Activated T-helper 2 cell treated with anti-CD3 and anti-CD28 coated beads, Interferon-gamma antibody, Interleukin-2, Interleukin-4, amounts not matched to agents 10 μg/mL and 5 μg/mL and 100 μg/mL, durations not matched to agents 14 hours and 24 hours and 36 hours (primary cell): ENCODE results near the gene LASP1. TPM values are rescaled to one million over a fixed set of nuclear protein-coding genes. Genes with fewer than 3 reads are reported as not detected.

ENCODE experiments used
- DNase-seq: peaks from one replicate; pipeline ENCODE4 v3.0.0; 2021; ENCODE audit warnings: low spot score
- H3K27ac Mint-ChIP-seq: one replicate; pipeline ENCODE4 v1.8.0; 2021; ENCODE audit warnings: mixed read lengths
- H3K27me3 Mint-ChIP-seq: one replicate; pipeline ENCODE4 v1.8.0; 2021; ENCODE audit warnings: low read depth, mixed read lengths
- H3K36me3 Mint-ChIP-seq: one replicate; pipeline ENCODE4 v1.8.0; 2021; ENCODE audit warnings: low read depth, mixed read lengths
- H3K4me1 Mint-ChIP-seq: one replicate; pipeline ENCODE4 v1.8.0; 2021; ENCODE audit warnings: low read depth, mixed read lengths
- H3K4me3 Mint-ChIP-seq: one replicate; pipeline ENCODE4 v1.8.0; 2021; ENCODE audit warnings: low read depth, mild to moderate bottlenecking, moderate library complexity, mixed read lengths
- H3K9me3 Mint-ChIP-seq: one replicate; pipeline ENCODE4 v1.8.0; 2021; ENCODE audit warnings: mixed read lengths
- intact Hi-C: fragments of 100-400 bp; cut with micrococcal nuclease; formaldehyde crosslinking; loops from one replicate; pipeline ENCODE4 v1.15.1; 2023
- total RNA-seq: library from RNA; stranded (reverse); gene quantifications from 2 replicates; pipeline ENCODE4 v1.2.3, GENCODE V29; 2022

LASP1 gene
- total RNA-seq, 1 donor from 2014 or later, result 151 TPM

- H3K36me3 Mint-ChIP-seq, result peaks cover 76% of the 10 kb centered on the region
- H3K27ac Mint-ChIP-seq, result peak overlapping the region; percentile 50
- intact Hi-C loops, result no loop called here
- H3K9me3 Mint-ChIP-seq, result no peaks in the 10 kb centered on the region
- DNase-seq, result no peak
- no peaks in the 10 kb centered on the region for H3K27me3 Mint-ChIP-seq
- peaks cover 74% of the 10 kb centered on the region for H3K4me1 Mint-ChIP-seq
- H3K4me3 Mint-ChIP-seq, result no peak overlapping the region
Observed at GRCh38 chr17:38885728-38886642, 16.1 kb downstream of the LASP1 start.

GRCh38 chr17:38886643-38887010 lies 16.8 kb downstream of the LASP1 start:
- intact Hi-C loops, result no loop called here
- no peak overlapping the region for H3K27ac Mint-ChIP-seq
- no peak for DNase-seq
- peaks cover 74% of the 10 kb centered on the region for H3K36me3 Mint-ChIP-seq
- H3K9me3 Mint-ChIP-seq, result no peaks in the 10 kb centered on the region
- no peak overlapping the region for H3K4me3 Mint-ChIP-seq
- peaks cover 73% of the 10 kb centered on the region for H3K4me1 Mint-ChIP-seq
- H3K27me3 Mint-ChIP-seq, result no peaks in the 10 kb centered on the region

- Mint-ChIP-seq H3K9me3 (no peaks in the 10 kb centered on the region), H3K36me3 (peaks cover 63% of the 10 kb centered on the region), H3K4me3 (no peak overlapping the region), H3K27me3 (no peaks in the 10 kb centered on the region), H3K27ac (peak overlapping the region; percentile 42), H3K4me1 (peaks cover 69% of the 10 kb centered on the region)
- intact Hi-C loops, result no loop called here
- no peak for DNase-seq
Observed at GRCh38 chr17:38888842-38889241, 19.0 kb downstream of the LASP1 start.

- intact Hi-C loops, result loop anchor here (10.0 kb wide), 1 partner anchor 75 kb away; the partner anchor contains the start of gene FBXO47
- Mint-ChIP-seq H3K4me3 (no peak overlapping the region), H3K27me3 (no peaks in the 10 kb centered on the region), H3K27ac (peak overlapping the region; percentile 67), H3K36me3 (peaks cover 66% of the 10 kb centered on the region), H3K9me3 (no peaks in the 10 kb centered on the region), H3K4me1 (peaks cover 71% of the 10 kb centered on the region)
- no peak for DNase-seq
Observed at GRCh38 chr17:38889745-38890409, 20.0 kb downstream of the LASP1 start.

DNA sequence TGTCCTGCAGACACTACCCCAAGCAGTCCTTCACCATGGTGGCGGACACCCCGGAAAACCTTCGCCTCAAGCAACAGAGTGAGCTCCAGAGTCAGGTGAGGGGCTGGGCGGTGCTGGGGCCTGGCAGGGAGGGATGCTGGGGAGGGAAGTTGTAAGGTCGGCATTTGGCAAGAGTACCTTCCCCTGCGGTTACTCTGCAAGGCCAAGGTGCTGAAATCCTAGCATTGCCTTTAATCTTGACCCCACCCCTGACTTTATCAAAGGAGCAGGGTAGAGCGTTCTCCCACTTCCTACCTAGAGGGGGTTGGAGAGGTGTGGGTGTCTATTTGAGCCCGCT lies 20.5 kb downstream of the LASP1 start:
- Mint-ChIP-seq H3K36me3 (peaks cover 63% of the 10 kb centered on the region), H3K4me3 (no peak overlapping the region), H3K4me1 (peaks cover 66% of the 10 kb centered on the region), H3K9me3 (no peaks in the 10 kb centered on the region), H3K27me3 (no peaks in the 10 kb centered on the region), H3K27ac (peak overlapping the region; percentile 67)
- no peak for DNase-seq
- intact Hi-C loops, result loop anchor here (10.0 kb wide), 1 partner anchor 74 kb away; the partner anchor contains the start of gene FBXO47

DNA sequence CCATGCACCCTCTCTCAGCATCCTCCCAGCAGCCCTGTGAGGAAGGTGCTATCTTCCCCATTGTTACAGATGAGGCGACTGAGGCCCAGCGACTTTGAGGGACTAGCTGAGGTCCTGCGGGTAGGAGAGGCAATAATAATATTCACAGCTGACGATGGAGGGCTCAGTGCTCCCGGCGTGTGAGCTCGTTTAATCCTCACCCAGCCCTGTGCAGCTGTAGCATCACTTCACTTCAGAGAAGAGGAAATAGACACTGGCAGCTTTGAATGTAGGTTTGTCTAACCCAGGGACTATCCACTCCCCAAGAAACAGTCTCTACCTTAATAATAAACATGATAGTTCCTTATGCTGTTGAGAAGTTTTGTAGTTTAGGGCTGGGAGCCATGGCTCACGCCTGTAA lies 21.6 kb downstream of the LASP1 start:
- peaks cover 58% of the 10 kb centered on the region for H3K4me1 Mint-ChIP-seq
- intact Hi-C loops, result loop anchor here (1.0 to 10.0 kb wide), 2 partner anchors 8 to 73 kb away; partner anchors contain the start of gene FBXO47
- H3K9me3 Mint-ChIP-seq, result no peaks in the 10 kb centered on the region
- DNase-seq, result no peak
- peaks cover 63% of the 10 kb centered on the region for H3K36me3 Mint-ChIP-seq
- no peak overlapping the region for H3K4me3 Mint-ChIP-seq
- peak overlapping the region; percentile 55 for H3K27ac Mint-ChIP-seq
- no peaks in the 10 kb centered on the region for H3K27me3 Mint-ChIP-seq

DNA sequence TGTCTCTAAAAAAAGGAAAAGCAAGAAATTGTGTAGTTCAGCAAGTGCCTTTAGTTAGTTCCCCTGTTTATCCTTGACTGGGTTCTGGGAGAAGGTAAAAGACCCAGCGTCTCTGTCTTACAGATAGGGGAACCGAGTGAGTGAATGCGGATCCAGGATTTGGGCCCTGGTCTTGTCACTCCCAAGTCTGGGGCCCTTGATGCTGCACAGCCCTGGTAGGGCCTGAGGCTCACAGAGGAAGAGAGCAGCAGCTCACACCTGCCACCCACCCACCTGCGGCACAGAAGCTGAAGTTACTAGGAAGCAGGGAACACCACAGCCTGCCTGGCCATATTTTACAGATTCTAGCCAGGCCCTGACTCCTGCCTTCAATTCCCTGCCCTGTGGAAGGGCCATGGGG lies 22.2 kb downstream of the LASP1 start:
- H3K9me3 Mint-ChIP-seq, result no peaks in the 10 kb centered on the region
- intact Hi-C loops, result loop anchor here (10.0 kb wide), 1 partner anchor 73 kb away; the partner anchor contains the start of gene FBXO47
- H3K27ac Mint-ChIP-seq, result peak overlapping the region; percentile 55
- peaks cover 69% of the 10 kb centered on the region for H3K36me3 Mint-ChIP-seq
- H3K4me1 Mint-ChIP-seq, result peaks cover 58% of the 10 kb centered on the region
- H3K27me3 Mint-ChIP-seq, result no peaks in the 10 kb centered on the region
- DNase-seq, result no peak
- no peak overlapping the region for H3K4me3 Mint-ChIP-seq

DNA sequence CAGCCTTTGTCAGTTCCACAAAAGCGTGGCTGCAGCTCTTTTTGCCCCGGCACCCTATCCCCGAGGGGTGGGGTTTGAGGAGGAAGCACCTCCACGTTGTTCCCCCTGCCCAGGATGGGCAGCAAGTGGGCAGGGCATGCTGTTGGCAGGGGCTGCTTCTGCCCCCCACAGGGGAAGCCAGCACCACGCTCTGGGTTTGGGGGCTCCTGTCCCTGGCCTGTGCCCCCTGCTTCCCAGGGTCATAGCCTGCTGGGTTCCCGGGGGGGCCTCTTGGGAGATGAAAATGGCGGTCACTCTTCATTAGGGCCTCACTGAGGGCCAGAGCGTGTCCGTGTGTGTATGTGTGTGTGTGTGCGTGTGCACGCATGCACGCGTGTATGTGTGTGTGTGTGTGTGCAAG lies 22.8 kb downstream of the LASP1 start:
- Mint-ChIP-seq H3K27me3 (no peaks in the 10 kb centered on the region), H3K4me3 (no peak overlapping the region), H3K4me1 (peaks cover 60% of the 10 kb centered on the region), H3K36me3 (peaks cover 73% of the 10 kb centered on the region), H3K9me3 (no peaks in the 10 kb centered on the region), H3K27ac (peak overlapping the region; percentile 28)
- intact Hi-C loops, result loop anchor here (10.0 kb wide), 1 partner anchor 72 kb away; the partner anchor contains the start of gene FBXO47
- no peak for DNase-seq

GRCh38 chr17:38893113-38893512 lies 23.3 kb downstream of the LASP1 start:
- Mint-ChIP-seq H3K9me3 (no peaks in the 10 kb centered on the region), H3K4me3 (no peak overlapping the region), H3K36me3 (peaks cover 74% of the 10 kb centered on the region), H3K27ac (peak overlapping the region; percentile 78), H3K27me3 (no peaks in the 10 kb centered on the region), H3K4me1 (peaks cover 63% of the 10 kb centered on the region)
- DNase-seq, result no peak
- intact Hi-C loops, result loop anchor here (10.0 kb wide), 1 partner anchor 72 kb away; the partner anchor contains the start of gene FBXO47

GRCh38 chr17:38893607-38894006 lies 23.7 kb downstream of the LASP1 start:
- Mint-ChIP-seq H3K36me3 (peaks cover 75% of the 10 kb centered on the region), H3K4me1 (peaks cover 65% of the 10 kb centered on the region), H3K27me3 (no peaks in the 10 kb centered on the region), H3K9me3 (no peaks in the 10 kb centered on the region), H3K27ac (peak overlapping the region; percentile 78), H3K4me3 (no peak overlapping the region)
- intact Hi-C loops, result loop anchor here (10.0 kb wide), 1 partner anchor 71 kb away; the partner anchor contains the start of gene FBXO47
- DNase-seq, result no peak

DNA sequence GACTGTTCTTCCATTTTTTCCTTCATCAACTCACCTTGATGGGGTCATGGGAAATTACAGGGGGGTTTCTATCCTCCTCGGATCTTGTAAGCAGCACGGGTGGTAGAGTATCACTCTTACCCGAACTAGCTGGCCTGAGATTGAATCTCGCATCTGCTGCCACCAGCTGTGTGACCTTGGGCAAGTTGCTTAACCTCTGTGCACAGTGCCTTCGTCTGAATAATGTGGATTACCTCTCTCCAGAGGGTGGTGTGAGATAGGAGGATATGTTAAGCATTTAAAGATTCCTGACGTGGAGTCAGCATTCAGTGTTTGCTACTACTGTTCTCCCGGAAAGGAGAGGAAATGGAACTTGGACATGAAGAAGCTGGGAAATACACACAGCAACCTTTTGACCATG lies 24.4 kb downstream of the LASP1 start:
- H3K4me1 Mint-ChIP-seq, result peaks cover 65% of the 10 kb centered on the region
- H3K4me3 Mint-ChIP-seq, result no peak overlapping the region
- H3K9me3 Mint-ChIP-seq, result no peaks in the 10 kb centered on the region
- H3K27ac Mint-ChIP-seq, result peak overlapping the region; percentile 78
- peaks cover 75% of the 10 kb centered on the region for H3K36me3 Mint-ChIP-seq
- no peaks in the 10 kb centered on the region for H3K27me3 Mint-ChIP-seq
- intact Hi-C loops, result loop anchor here (10.0 kb wide), 1 partner anchor 71 kb away; the partner anchor contains the start of gene FBXO47
- no peak for DNase-seq

DNA sequence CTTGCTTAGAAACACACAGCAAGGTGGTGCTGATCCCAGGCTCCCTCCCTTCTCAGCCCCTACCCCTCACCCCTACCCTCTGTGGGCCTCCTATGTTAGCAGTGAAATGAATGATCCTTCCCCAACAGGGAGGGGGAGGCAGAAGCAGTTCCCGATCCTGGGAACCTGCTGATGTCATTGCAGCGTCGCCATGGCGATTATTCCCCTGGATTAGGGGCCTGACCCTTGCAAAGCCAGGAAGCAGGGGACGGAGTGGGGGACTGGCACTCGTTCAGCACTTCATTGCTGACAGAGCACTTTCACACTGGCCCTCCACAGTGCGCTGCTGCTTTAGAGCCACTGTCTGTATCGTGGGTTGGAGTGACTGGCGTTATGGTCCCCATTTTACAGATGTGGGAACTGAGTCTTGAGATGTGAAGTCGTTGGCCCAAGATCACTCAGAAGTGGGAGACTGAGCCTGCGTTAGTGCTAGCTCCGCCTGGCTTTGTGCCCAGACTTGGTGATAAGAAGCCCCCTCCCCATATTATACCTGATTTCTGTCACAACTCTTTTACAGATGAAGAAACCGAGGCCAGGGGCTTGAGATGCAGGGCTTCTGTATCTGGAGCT lies 26.6 kb downstream of the LASP1 start:
- H3K27me3 Mint-ChIP-seq, result no peaks in the 10 kb centered on the region
- intact Hi-C loops, result loop anchor here (10.0 kb wide), 1 partner anchor 68 kb away; the partner anchor contains the start of gene FBXO47
- no peaks in the 10 kb centered on the region for H3K9me3 Mint-ChIP-seq
- DNase-seq, result no peak
- H3K27ac Mint-ChIP-seq, result peak overlapping the region; percentile 98
- no peak overlapping the region for H3K4me3 Mint-ChIP-seq
- peaks cover 60% of the 10 kb centered on the region for H3K4me1 Mint-ChIP-seq
- peaks cover 76% of the 10 kb centered on the region for H3K36me3 Mint-ChIP-seq
